IPS-20b (cell line): ENCODE results near the gene DDX47.
A peak's percentile ranks its signal among the peaks of the same experiment; 100 is the strongest.
"Not testable (repeated sequence)": the region's sequence is repeated elsewhere in the genome, so short reads cannot be mapped to it uniquely, and the experiment has no call there.

Experiments used
- H3K27ac ChIP-seq: one replicate; pipeline ENCODE4 v1.5.1; 2013; ENCODE audit warnings: low read length
- H3K27me3 ChIP-seq: 2 replicates; pipeline ENCODE4 v1.6.1; 2013; ENCODE audit warnings: mild to moderate bottlenecking, low read length, inconsistent platforms; ENCODE audit not compliant: insufficient read depth
- H3K36me3 ChIP-seq: 2 replicates; pipeline ENCODE4 v1.6.1; 2013; ENCODE audit warnings: low read depth, mild to moderate bottlenecking, inconsistent platforms, low read length, moderate library complexity; ENCODE audit not compliant: insufficient read depth
- H3K4me1 ChIP-seq: 2 replicates; pipeline ENCODE4 v1.6.1; 2013; ENCODE audit warnings: mild to moderate bottlenecking, control low read depth, inconsistent platforms, low read length, moderate library complexity; ENCODE audit not compliant: insufficient read depth
- H3K4me3 ChIP-seq: 2 replicates; pipeline ENCODE4 v1.5.1; 2013; ENCODE audit warnings: mild to moderate bottlenecking, low read length, inconsistent platforms
- H3K9ac ChIP-seq: 2 replicates; pipeline ENCODE4 v1.6.1; 2013; ENCODE audit warnings: low read depth, mild to moderate bottlenecking, inconsistent platforms, low read length, moderate library complexity
- H3K9me3 ChIP-seq: 2 replicates; pipeline ENCODE4 v1.6.1; 2013; ENCODE audit warnings: mild to moderate bottlenecking, low read depth, low read length, inconsistent platforms; ENCODE audit not compliant: insufficient read depth

The DDX47 gene

GRCh38 chr12:12864243-12864642 is 51.1 kb downstream of the DDX47 start:
- Histone ChIP-seq H3K27me3 (no peaks in the 10 kb centered on the region), H3K27ac (no peak overlapping the region), H3K4me1 (no peaks in the 10 kb centered on the region)

GRCh38 chr12:12868477-12869235 is 55.5 kb downstream of the DDX47 start:
- Histone ChIP-seq H3K4me3 (no peak overlapping the region), H3K27me3 (no peaks in the 10 kb centered on the region), H3K9ac (no peak overlapping the region), H3K4me1 (peaks cover 15% of the 10 kb centered on the region), H3K27ac (no peak overlapping the region), H3K36me3 (no peaks in the 10 kb centered on the region; the same call in 1 of the 2 replicates), H3K9me3 (no peaks in the 10 kb centered on the region)

More at GRCh38 chr12:12864243-12864642, 51.1 kb downstream of the DDX47 start:
- Histone ChIP-seq H3K36me3 (no peaks in the 10 kb centered on the region; the same call in 1 of the 2 replicates), H3K9me3 (no peaks in the 10 kb centered on the region), H3K9ac (no peak overlapping the region), H3K4me3 (no peak overlapping the region)

- Histone ChIP-seq H3K27me3 (no peaks in the 10 kb centered on the region), H3K4me3 (no peak overlapping the region), H3K9me3 (no peaks in the 10 kb centered on the region), H3K9ac (no peak overlapping the region), H3K36me3 (no peaks in the 10 kb centered on the region), H3K4me1 (peaks cover 23% of the 10 kb centered on the region), H3K27ac (no peak overlapping the region)
Observed at GRCh38 chr12:12870465-12870864, 57.3 kb downstream of the DDX47 start.

GRCh38 chr12:12871587-12872138 is 58.5 kb downstream of the DDX47 start:
- H3K4me3 ChIP-seq, result no peak overlapping the region
- no peaks in the 10 kb centered on the region for H3K36me3 ChIP-seq
- peaks cover 23% of the 10 kb centered on the region for H3K4me1 ChIP-seq
- H3K9me3 ChIP-seq, result no peaks in the 10 kb centered on the region
- H3K9ac ChIP-seq, result no peak overlapping the region
- no peaks in the 10 kb centered on the region for H3K27me3 ChIP-seq
- H3K27ac ChIP-seq, result no peak overlapping the region

- no peaks in the 10 kb centered on the region for H3K9me3 ChIP-seq
- H3K9ac ChIP-seq, result no peak overlapping the region
- H3K4me1 ChIP-seq, result peaks cover 23% of the 10 kb centered on the region
- no peaks in the 10 kb centered on the region for H3K36me3 ChIP-seq
- H3K27me3 ChIP-seq, result no peaks in the 10 kb centered on the region
- H3K4me3 ChIP-seq, result 0 out of 2 replicates have a peak overlapping the region, but pooled peaks have one; percentile 15
- no peak overlapping the region for H3K27ac ChIP-seq
Observed at GRCh38 chr12:12872139-12872933, 59.2 kb downstream of the DDX47 start.

- H3K27ac ChIP-seq, result no peak overlapping the region
- no peak overlapping the region for H3K9ac ChIP-seq
- H3K4me1 ChIP-seq, result peaks cover 23% of the 10 kb centered on the region
Observed at GRCh38 chr12:12872934-12873275, 59.8 kb downstream of the DDX47 start.

GRCh38 chr12:12874029-12874428 is 60.9 kb downstream of the DDX47 start:
- H3K9ac ChIP-seq, result no peak overlapping the region
- peaks cover 23% of the 10 kb centered on the region for H3K4me1 ChIP-seq
- H3K9me3 ChIP-seq, result no peaks in the 10 kb centered on the region
- H3K4me3 ChIP-seq, result no peak overlapping the region
- no peaks in the 10 kb centered on the region for H3K36me3 ChIP-seq
- no peak overlapping the region for H3K27ac ChIP-seq
- no peaks in the 10 kb centered on the region for H3K27me3 ChIP-seq

More at GRCh38 chr12:12872934-12873275, 59.8 kb downstream of the DDX47 start:
- Histone ChIP-seq H3K9me3 (no peaks in the 10 kb centered on the region), H3K4me3 (no peak overlapping the region), H3K36me3 (no peaks in the 10 kb centered on the region), H3K27me3 (no peaks in the 10 kb centered on the region)

GRCh38 chr12:12875301-12875700 is 62.2 kb downstream of the DDX47 start:
- not testable (repeated sequence) for H3K4me3 ChIP-seq, H3K27ac ChIP-seq, H3K36me3 ChIP-seq, H3K9me3 ChIP-seq, H3K9ac ChIP-seq, H3K27me3 ChIP-seq
- peaks cover 23% of the 10 kb centered on the region for H3K4me1 ChIP-seq

- no peaks in the 10 kb centered on the region for H3K27me3 ChIP-seq
- no peaks in the 10 kb centered on the region for H3K36me3 ChIP-seq
- H3K9me3 ChIP-seq, result no peaks in the 10 kb centered on the region
- no peak overlapping the region for H3K9ac ChIP-seq
- H3K4me3 ChIP-seq, result no peak overlapping the region
- H3K27ac ChIP-seq, result no peak overlapping the region
- H3K4me1 ChIP-seq, result peaks cover 14% of the 10 kb centered on the region
Observed at GRCh38 chr12:12877153-12877768, 64.1 kb downstream of the DDX47 start.

- Histone ChIP-seq H3K27ac (no peak overlapping the region), H3K4me3 (no peak overlapping the region), H3K9me3 (no peaks in the 10 kb centered on the region), H3K9ac (no peak overlapping the region), H3K36me3 (no peaks in the 10 kb centered on the region), H3K4me1 (peaks cover 8% of the 10 kb centered on the region; the same call in 1 of the 2 replicates), H3K27me3 (no peaks in the 10 kb centered on the region)
Observed at GRCh38 chr12:12877781-12878455, 64.8 kb downstream of the DDX47 start.
